ENCODE measurements around the gene ZNF821.

The ZNF821 gene

GRCh38 chr16:71930013-71930563 is 46.1 kb upstream of the ZNF821 start:
- Histone ChIP-seq H3K4me1 (peaks cover 21% of the 10 kb centered on the region), H3K27me3 (ENCODE audit: control insufficient read depth, insufficient read depth, low read length) (no peaks in the 10 kb centered on the region), H3K36me3 (ENCODE audit: control insufficient read depth, insufficient read depth, low read length) (no peaks in the 10 kb centered on the region), H3K27ac (no peak overlapping the region), H3K4me2 (ENCODE audit: low read length) (no peak overlapping the region), H3K9ac (no peak overlapping the region), H3K9me3 (ENCODE audit: control insufficient read depth, low read length) (no peaks in the 10 kb centered on the region), H2AFZ (no peak overlapping the region), H3K79me2 (peaks cover 15% of the 10 kb centered on the region), H3K4me3 (ENCODE audit: low read depth, low read length) (no peak overlapping the region)
- no peak for TF ChIP-seq CTCF (IDR thresholded peaks at IDR 0.05)

- Histone ChIP-seq H3K36me3 (ENCODE audit: control insufficient read depth, insufficient read depth, low read length) (no peaks in the 10 kb centered on the region), H3K4me2 (ENCODE audit: low read length) (no peak overlapping the region), H3K27ac (peak overlapping the region; percentile 16), H3K9me3 (ENCODE audit: control insufficient read depth, low read length) (no peaks in the 10 kb centered on the region), H3K4me1 (peaks cover 23% of the 10 kb centered on the region), H2AFZ (no peak overlapping the region), H3K79me2 (peaks cover 15% of the 10 kb centered on the region), H3K4me3 (ENCODE audit: low read depth, low read length) (no peak overlapping the region), H3K27me3 (ENCODE audit: control insufficient read depth, insufficient read depth, low read length) (no peaks in the 10 kb centered on the region), H3K9ac (no peak overlapping the region)
- TF ChIP-seq CTCF (IDR thresholded peaks at IDR 0.05), result no peak
Observed at GRCh38 chr16:71929048-71929447, 45.1 kb upstream of the ZNF821 start.

DNA sequence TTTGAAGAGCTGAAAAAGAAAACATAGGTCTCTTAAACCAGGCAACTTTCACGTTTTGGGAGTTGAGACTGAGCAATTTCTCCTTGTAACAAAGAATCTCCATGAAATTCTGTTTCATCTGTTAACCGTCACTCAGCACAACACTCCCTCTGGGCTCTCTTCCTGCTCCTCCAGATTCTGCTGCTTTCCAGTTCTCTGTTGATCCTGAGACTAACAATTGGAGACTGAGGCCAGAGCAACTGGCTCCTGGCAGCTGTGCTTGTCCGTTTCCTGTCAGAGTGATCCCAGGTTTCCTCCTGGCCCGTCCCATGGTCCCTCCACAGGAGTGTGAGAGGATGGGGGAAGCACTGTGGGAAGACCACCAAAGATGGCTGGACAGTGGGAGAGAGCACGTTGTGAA is 43.8 kb upstream of the ZNF821 start:
- Histone ChIP-seq H3K79me2 (peaks cover 8% of the 10 kb centered on the region), H3K4me2 (ENCODE audit: low read length) (no peak overlapping the region), H3K36me3 (ENCODE audit: control insufficient read depth, insufficient read depth, low read length) (no peaks in the 10 kb centered on the region), H3K4me1 (peaks cover 19% of the 10 kb centered on the region), H2AFZ (no peak overlapping the region), H3K9ac (no peak overlapping the region), H3K9me3 (ENCODE audit: control insufficient read depth, low read length) (no peaks in the 10 kb centered on the region), H3K4me3 (ENCODE audit: low read depth, low read length) (no peak overlapping the region), H3K27ac (no peak overlapping the region), H3K27me3 (ENCODE audit: control insufficient read depth, insufficient read depth, low read length) (no peaks in the 10 kb centered on the region)
- no peak for TF ChIP-seq CTCF (IDR thresholded peaks at IDR 0.05)

DNA sequence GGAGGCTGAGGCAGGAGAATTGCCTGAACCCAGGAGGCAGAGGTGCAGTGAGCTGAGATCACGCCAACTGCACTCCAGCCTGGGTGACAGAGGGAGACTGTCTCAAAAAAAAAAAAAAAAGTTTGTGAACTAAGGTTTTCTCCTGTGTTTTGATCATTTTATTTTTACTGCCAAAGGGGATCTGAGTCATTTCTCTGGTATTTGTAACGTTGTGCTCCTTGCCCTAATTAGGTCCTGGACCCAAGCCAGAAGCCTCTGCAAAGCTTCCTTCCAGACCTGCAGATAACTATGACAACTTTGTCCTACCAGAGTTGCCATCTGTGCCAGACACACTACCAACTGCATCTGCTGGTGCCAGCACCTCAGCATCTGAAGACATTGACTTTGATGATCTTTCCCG is 43.4 kb upstream of the ZNF821 start:
- Histone ChIP-seq H3K27me3 (ENCODE audit: control insufficient read depth, insufficient read depth, low read length) (no peaks in the 10 kb centered on the region), H3K4me1 (peaks cover 19% of the 10 kb centered on the region), H3K4me2 (ENCODE audit: low read length) (no peak overlapping the region), H3K27ac (peak overlapping the region; percentile 47), H3K9me3 (ENCODE audit: control insufficient read depth, low read length) (no peaks in the 10 kb centered on the region), H2AFZ (no peak overlapping the region), H3K79me2 (peaks cover 8% of the 10 kb centered on the region), H3K4me3 (ENCODE audit: low read depth, low read length) (no peak overlapping the region), H3K9ac (no peak overlapping the region), H3K36me3 (ENCODE audit: control insufficient read depth, insufficient read depth, low read length) (no peaks in the 10 kb centered on the region)
- no peak for TF ChIP-seq CTCF (IDR thresholded peaks at IDR 0.05)

DNA sequence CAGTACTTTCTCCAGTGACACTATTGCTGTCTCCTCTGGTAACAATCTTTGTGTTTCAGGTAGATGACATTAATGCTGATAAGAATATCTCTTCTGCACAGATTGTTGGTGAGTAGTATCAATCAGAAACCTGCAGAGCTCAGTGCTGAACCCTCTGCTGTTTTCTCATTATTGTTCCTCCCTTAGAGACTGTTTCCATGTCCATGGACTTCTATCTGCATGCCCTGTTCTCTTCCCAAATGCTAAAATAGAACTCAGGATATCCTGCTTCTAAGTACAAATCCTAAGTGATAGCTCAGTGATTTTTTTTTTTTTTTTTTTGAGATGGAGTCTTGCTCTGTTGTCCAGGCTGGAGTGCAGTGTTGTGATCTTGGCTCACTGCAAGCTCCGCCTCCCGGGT is 40.7 kb upstream of the ZNF821 start:
- TF ChIP-seq CTCF (IDR thresholded peaks at IDR 0.05), result no peak
- Histone ChIP-seq H2AFZ (no peak overlapping the region), H3K4me2 (ENCODE audit: low read length) (no peak overlapping the region), H3K27me3 (ENCODE audit: control insufficient read depth, insufficient read depth, low read length) (no peaks in the 10 kb centered on the region), H3K9me3 (ENCODE audit: control insufficient read depth, low read length) (no peaks in the 10 kb centered on the region), H3K4me3 (ENCODE audit: low read depth, low read length) (no peak overlapping the region), H3K4me1 (peaks cover 14% of the 10 kb centered on the region), H3K79me2 (peaks cover 17% of the 10 kb centered on the region), H3K9ac (no peak overlapping the region), H3K36me3 (ENCODE audit: control insufficient read depth, insufficient read depth, low read length) (no peaks in the 10 kb centered on the region), H3K27ac (no peak overlapping the region)

Measured in parathyroid adenoma (tissue), 2 donors.